Keratinocyte (primary cell): ENCODE results near the gene KDM1B. TPM values are rescaled to one million over a fixed set of nuclear protein-coding genes. Genes with fewer than 3 reads are reported as not detected.

ENCODE experiments used
- DNase-seq: peaks from one replicate; pipeline ENCODE4 v3.0.0-alpha.2; 2011; ENCODE audit warnings: low read depth, missing footprints, low spot score
- FAIRE-seq: peaks from 2 replicates; lab custom pipeline; 2011; peaks lifted over from hg19 to GRCh38; lab: Jason Lieb, UNC
- H2AFZ ChIP-seq: 2 replicates; pipeline ENCODE4 v1.6.0; 2012; ENCODE audit warnings: low read length, control low read depth, inconsistent platforms; ENCODE audit not compliant: control insufficient read depth
- H3K27ac ChIP-seq: 2 replicates; pipeline ENCODE4 v1.5.1; 2011; ENCODE audit warnings: low read length; ENCODE audit not compliant: control insufficient read depth, insufficient read depth
- H3K27me3 ChIP-seq: 3 replicates; pipeline ENCODE4 v1.6.0; 2011; ENCODE audit warnings: low read length; ENCODE audit not compliant: control insufficient read depth, insufficient read depth; ENCODE audit errors: extremely low read depth
- H3K36me3 ChIP-seq, 2 experiments: 2 replicates in 1 of 2; 3 replicates in 1 of 2; pipeline ENCODE4 v1.5.1; 2011; ENCODE audit warnings: low read length in 2 of 2, mild to moderate bottlenecking in 1 of 2; ENCODE audit not compliant: control insufficient read depth in 2 of 2, insufficient read depth in 2 of 2; ENCODE audit errors: extremely low read depth in 1 of 2
- H3K4me1 ChIP-seq: 3 replicates; pipeline ENCODE4 v1.5.1; 2011; ENCODE audit warnings: low read length; ENCODE audit not compliant: control insufficient read depth, insufficient read depth; ENCODE audit errors: extremely low read depth
- H3K4me2 ChIP-seq: 3 replicates; pipeline ENCODE4 v1.6.0; 2011; ENCODE audit warnings: low read depth, low read length; ENCODE audit not compliant: control insufficient read depth, insufficient read depth; ENCODE audit errors: extremely low read depth
- H3K4me3 ChIP-seq, 3 experiments: fragments of 200-600 bp in 1 of 3; sonication (generic) in 1 of 3; 2 replicates in 2 of 3; 3 replicates in 1 of 3; pipeline ENCODE4 v1.5.1; 2011 to 2016; ENCODE audit warnings: low read length in 3 of 3, mild to moderate bottlenecking in 3 of 3, control low read depth in 2 of 3, inconsistent platforms in 1 of 3, low read depth in 1 of 3, mixed read lengths in 1 of 3, mixed run types in 1 of 3, moderate library complexity in 1 of 3; ENCODE audit not compliant: control insufficient read depth in 2 of 3, insufficient read depth in 2 of 3; ENCODE audit errors: extremely low read depth in 1 of 3
- H3K79me2 ChIP-seq: 2 replicates; pipeline ENCODE4 v1.6.0; 2012; ENCODE audit warnings: low read length; ENCODE audit not compliant: control insufficient read depth, insufficient read depth
- H3K9ac ChIP-seq: 3 replicates; pipeline ENCODE4 v1.6.0; 2011; ENCODE audit warnings: low read length; ENCODE audit not compliant: control insufficient read depth, insufficient read depth; ENCODE audit errors: extremely low read depth
- H3K9me1 ChIP-seq: 3 replicates; pipeline ENCODE4 v1.6.0; 2011; ENCODE audit warnings: low read length; ENCODE audit not compliant: control insufficient read depth, insufficient read depth; ENCODE audit errors: extremely low read depth
- H3K9me3 ChIP-seq: 2 replicates; pipeline ENCODE4 v1.5.1; 2012; ENCODE audit warnings: low read depth, low read length; ENCODE audit not compliant: control insufficient read depth
- H4K20me1 ChIP-seq: 3 replicates; pipeline ENCODE4 v1.6.0; 2011; ENCODE audit warnings: low read length; ENCODE audit not compliant: control insufficient read depth, insufficient read depth; ENCODE audit errors: extremely low read depth
- CTCF ChIP-seq, 3 experiments: IDR thresholded peaks in 1 of 3; conservative IDR thresholded peaks in 1 of 3; optimal IDR thresholded peaks in 1 of 3; 2 replicates in 2 of 3; 3 replicates in 1 of 3; pipeline versions ENCODE3 to v1.5.1; 2011; ENCODE audit warnings: low read length in 3 of 3, mild to moderate bottlenecking in 3 of 3, moderate library complexity in 2 of 3, control low read depth in 1 of 3, inconsistent platforms in 1 of 3; ENCODE audit not compliant: insufficient read depth in 2 of 3; ENCODE audit errors: extremely low read depth in 1 of 3
- EZH2 ChIP-seq: IDR thresholded peaks from one replicate; pipeline ENCODE4 v1.6.1; 2012; ENCODE audit warnings: inconsistent platforms, mild to moderate bottlenecking, low read length, moderate library complexity
- dilution Hi-C: fragments of 300-500 bp; cut with MboI; formaldehyde crosslinking; loops from one replicate; pipeline ENCODE4 v1.7.0; 2020; ENCODE audit warnings: low sequenced_read_pairs; ENCODE audit not compliant: extremely low pct_ligation_motif_present
- polyA plus RNA-seq, 5 experiments: library from polyadenylated mRNA; depleted of rRNA in 3 of 5; stranded (reverse) in 3 of 5; stranded (forward) in 1 of 5; unstranded in 1 of 5; fragments of >200 nt; gene quantifications; 1 replicate in 1 of 5; 2 replicates in 3 of 5; 3 replicates in 1 of 5; pipeline versions ENCODE4 v1.2.1 to v1.2.3, GENCODE V29; 2011 to 2012; ENCODE audit warnings: missing spikeins in 2 of 5, low read depth in 1 of 5, low replicate concordance in 1 of 5

KDM1B gene
- polyA plus RNA-seq, 1 donor (not counting 4 experiments of a cell fraction or from before 2014, with no cell fraction given), result 32.7 TPM

GRCh38 chr6:18132346-18132745 lies 22.9 kb upstream of the KDM1B start:
- no peak overlapping the region for H3K4me3 ChIP-seq
- DNase-seq (no peak), FAIRE-seq (no peak)
- H3K9ac ChIP-seq, result no peak overlapping the region
- no peaks in the 10 kb centered on the region for H3K27me3 ChIP-seq
- H3K4me2 ChIP-seq, result no peak overlapping the region
- H4K20me1 ChIP-seq, result no peaks in the 10 kb centered on the region
- TF ChIP-seq CTCF (optimal IDR thresholded peaks at IDR 0.05 in 1 of 3, IDR thresholded peaks at IDR 0.05 in 1 of 3, conservative IDR thresholded peaks at IDR 0.05 in 1 of 3; ENCODE audit: extremely low read depth in 1 of 3, insufficient read depth in 2 of 3, low read length in 3 of 3) (no peak), EZH2 (no peak)
- no peaks in the 10 kb centered on the region for H3K4me1 ChIP-seq
- H2AFZ ChIP-seq, result no peak overlapping the region
- dilution Hi-C loops, result no loop called here
- no peaks in the 10 kb centered on the region for H3K79me2 ChIP-seq
- no peaks in the 10 kb centered on the region for H3K9me1 ChIP-seq
- H3K36me3 ChIP-seq, result peaks cover 5 to 19% of the 10 kb centered on the region in 2 experiments
- no peaks in the 10 kb centered on the region for H3K9me3 ChIP-seq
- H3K27ac ChIP-seq, result no peak overlapping the region

GRCh38 chr6:18135171-18135570 lies 20.1 kb upstream of the KDM1B start:
- H3K27ac ChIP-seq, result no peak overlapping the region
- no peak for FAIRE-seq
- H4K20me1 ChIP-seq, result no peaks in the 10 kb centered on the region
- no peak for DNase-seq
- no peaks in the 10 kb centered on the region for H3K27me3 ChIP-seq
- dilution Hi-C loops, result no loop called here
- no peaks in the 10 kb centered on the region for H3K9me3 ChIP-seq
- no peak overlapping the region for H3K4me2 ChIP-seq
- H3K4me1 ChIP-seq, result no peaks in the 10 kb centered on the region
- no peaks in the 10 kb centered on the region for H3K79me2 ChIP-seq
- peaks cover 13 to 19% of the 10 kb centered on the region in 2 experiments for H3K36me3 ChIP-seq
- no peak overlapping the region for H2AFZ ChIP-seq
- H3K4me3 ChIP-seq, result no peak overlapping the region
- H3K9me1 ChIP-seq, result no peaks in the 10 kb centered on the region
- TF ChIP-seq CTCF (optimal IDR thresholded peaks at IDR 0.05 in 1 of 3, IDR thresholded peaks at IDR 0.05 in 1 of 3, conservative IDR thresholded peaks at IDR 0.05 in 1 of 3; ENCODE audit: extremely low read depth in 1 of 3, insufficient read depth in 2 of 3, low read length in 3 of 3), result no peak
- no peak for TF ChIP-seq EZH2
- H3K9ac ChIP-seq, result no peak overlapping the region
